ENCODE measurements around the gene KDM1A. TPM values are rescaled to one million over a fixed set of nuclear protein-coding genes. Genes with fewer than 3 reads are reported as not detected.

The KDM1A gene
- total and polyA plus RNA-seq, 2 donors (not counting 3 experiments of a cell fraction or from before 2014, with no cell fraction given), result 105 to 111 TPM

DNA sequence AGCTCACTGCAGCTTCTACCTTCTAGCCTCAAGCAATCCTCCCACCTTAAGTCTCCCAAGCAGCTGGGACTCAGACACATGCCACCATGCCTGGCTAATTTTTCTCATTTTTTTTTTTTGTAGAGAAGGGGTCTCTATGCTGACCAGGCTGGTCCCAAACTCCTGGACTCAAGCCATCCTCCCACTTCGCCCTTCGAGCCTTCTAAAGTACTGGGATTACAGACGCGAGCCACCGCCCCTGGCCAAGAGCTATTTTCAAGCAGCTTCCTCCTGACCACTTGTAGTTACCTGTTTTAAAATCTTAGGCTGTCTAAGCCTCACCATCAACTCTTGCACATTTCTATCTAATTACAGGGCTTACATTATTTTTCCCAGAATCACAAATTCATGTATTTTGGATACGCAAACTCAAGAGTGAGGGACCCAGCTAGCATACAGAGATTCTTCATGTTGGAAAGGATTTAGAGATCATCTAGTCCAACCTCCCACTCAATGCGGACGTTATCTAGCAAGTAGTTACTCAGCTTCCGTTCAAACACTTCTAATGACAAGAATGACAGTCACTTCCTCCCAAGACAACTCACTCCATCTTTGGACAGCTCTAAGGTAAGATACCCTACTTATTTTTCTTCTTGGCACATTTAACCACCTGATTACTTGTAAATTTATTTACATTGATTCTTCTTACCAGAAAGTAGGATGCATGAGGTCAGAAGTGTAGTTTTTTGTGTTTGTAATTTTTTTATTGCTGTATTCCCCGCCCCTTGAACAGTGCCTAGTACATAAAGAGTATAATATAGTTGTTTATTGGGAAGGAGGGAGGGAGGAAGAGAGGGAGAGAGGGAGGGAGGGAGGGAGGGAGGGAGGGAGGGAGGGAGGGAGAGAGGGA, 84.0 kb downstream of the KDM1A start:
- H3K27me3 ChIP-seq (ENCODE audit: control insufficient read depth in 2 of 2, insufficient read depth in 2 of 2, low read length in 2 of 2), result no peaks in the 10 kb centered on the region
- no peaks in the 10 kb centered on the region for H4K20me1 ChIP-seq (replicated peaks; ENCODE audit: control insufficient read depth, extremely low read depth, insufficient read depth, low read length)
- peak overlapping the region; percentile 69 for H3K4me2 ChIP-seq (ENCODE audit: insufficient read depth, low read length)
- peaks cover 7 to 9% of the 10 kb centered on the region in 2 experiments for H3K36me3 ChIP-seq (ENCODE audit: control insufficient read depth in 2 of 2, extremely low read depth in 1 of 2, insufficient read depth in 2 of 2, low read length in 2 of 2)
- CTCF ChIA-PET, result interaction anchor here (0.6 to 5.5 kb wide), 17 partner anchors 8 to 437 kb away, joined by 3 to 84 read pairs (median 4); partner anchors contain the start of gene LUZP1
- H3K9ac ChIP-seq (replicated peaks; ENCODE audit: extremely low read depth, insufficient read depth, low read length), result peak overlapping the region; percentile 41
- dilution Hi-C loops (cut with MboI; ENCODE audit: extremely low pct_ligation_motif_present, low sequenced_read_pairs) (no loop called here), intact Hi-C loops (cut with micrococcal nuclease) (loop anchor here (1.0 kb wide), 1 partner anchor 27 kb away; no protein-coding TSS in a partner anchor)
- H3K9me3 ChIP-seq (replicated peaks; ENCODE audit: control insufficient read depth, insufficient read depth, low read length), result no peaks in the 10 kb centered on the region
- DNase-seq (ENCODE audit: low read depth, low spot score) (peak; percentile 73), FAIRE-seq (peak; percentile 80)
- peak overlapping the region in 1 of 3 experiments; percentile 30 for H3K4me3 ChIP-seq (replicated peaks in 1 of 3; ENCODE audit: insufficient read depth in 1 of 3, low read depth in 1 of 3, low read length in 3 of 3)
- TF ChIP-seq MYC (IDR thresholded peaks at IDR 0.05; ENCODE audit: low read depth, low read length) (no peak), POLR2AphosphoS5 (IDR thresholded peaks at IDR 0.05; ENCODE audit: insufficient read depth, low read depth, low read length) (peak; percentile 64), GATA2 (IDR thresholded peaks at IDR 0.05; ENCODE audit: insufficient read depth, insufficient read length, low read depth, low read length) (peak; percentile 78), POLR2A (IDR thresholded peaks at IDR 0.05; ENCODE audit: low read depth, low read length) (no peak), FOS (IDR thresholded peaks at IDR 0.05; ENCODE audit: borderline replicate concordance, insufficient read depth, low read length) (peak; percentile 92), EZH2 (IDR thresholded peaks at IDR 0.05; ENCODE audit: borderline replicate concordance, low read depth, low read length, severe bottlenecking) (no peak), JUN (IDR thresholded peaks at IDR 0.05; ENCODE audit: borderline replicate concordance, insufficient read depth, insufficient read length, low read depth) (peak; percentile 68)
- TF ChIP-seq, protein P1, sequence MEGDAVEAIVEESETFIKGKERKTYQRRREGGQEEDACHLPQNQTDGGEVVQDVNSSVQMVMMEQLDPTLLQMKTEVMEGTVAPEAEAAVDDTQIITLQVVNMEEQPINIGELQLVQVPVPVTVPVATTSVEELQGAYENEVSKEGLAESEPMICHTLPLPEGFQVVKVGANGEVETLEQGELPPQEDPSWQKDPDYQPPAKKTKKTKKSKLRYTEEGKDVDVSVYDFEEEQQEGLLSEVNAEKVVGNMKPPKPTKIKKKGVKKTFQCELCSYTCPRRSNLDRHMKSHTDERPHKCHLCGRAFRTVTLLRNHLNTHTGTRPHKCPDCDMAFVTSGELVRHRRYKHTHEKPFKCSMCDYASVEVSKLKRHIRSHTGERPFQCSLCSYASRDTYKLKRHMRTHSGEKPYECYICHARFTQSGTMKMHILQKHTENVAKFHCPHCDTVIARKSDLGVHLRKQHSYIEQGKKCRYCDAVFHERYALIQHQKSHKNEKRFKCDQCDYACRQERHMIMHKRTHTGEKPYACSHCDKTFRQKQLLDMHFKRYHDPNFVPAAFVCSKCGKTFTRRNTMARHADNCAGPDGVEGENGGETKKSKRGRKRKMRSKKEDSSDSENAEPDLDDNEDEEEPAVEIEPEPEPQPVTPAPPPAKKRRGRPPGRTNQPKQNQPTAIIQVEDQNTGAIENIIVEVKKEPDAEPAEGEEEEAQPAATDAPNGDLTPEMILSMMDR (IDR thresholded peaks at IDR 0.05; ENCODE audit: extremely low read depth in 1 of 2, insufficient read depth in 1 of 2, low read depth in 1 of 2, low read length in 2 of 2), result no peak
- TF ChIP-seq, protein P2, sequence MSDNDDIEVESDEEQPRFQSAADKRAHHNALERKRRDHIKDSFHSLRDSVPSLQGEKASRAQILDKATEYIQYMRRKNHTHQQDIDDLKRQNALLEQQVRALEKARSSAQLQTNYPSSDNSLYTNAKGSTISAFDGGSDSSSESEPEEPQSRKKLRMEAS (IDR thresholded peaks at IDR 0.05; ENCODE audit: insufficient read depth, insufficient read length), result no peak
- BruUV-seq (replicated peaks), result TSS peak; percentile 76
- no peak overlapping the region for H2AFZ ChIP-seq (ENCODE audit: low read depth, low read length)
- no peaks in the 10 kb centered on the region for H3K9me1 ChIP-seq (replicated peaks; ENCODE audit: control insufficient read depth, extremely low read depth, insufficient read depth, low read length)
- H3K4me1 ChIP-seq (ENCODE audit: control insufficient read depth, extremely low read depth, insufficient read depth, low read length), result peaks cover 66% of the 10 kb centered on the region
- peaks cover 69% of the 10 kb centered on the region for H3K79me2 ChIP-seq (ENCODE audit: control insufficient read depth, insufficient read depth, low read length)
- peak overlapping the region; percentile 73 for H3K27ac ChIP-seq (ENCODE audit: insufficient read depth, low read depth, low read length)
- POLR2A ChIA-PET, result interaction anchor here (0.6 to 1.4 kb wide), 5 partner anchors 47 to 75 kb away, joined by 4 to 8 read pairs (median 5); partner anchors contain the start of gene LUZP1
